Erythroblast (primary cell): Measurements from ENCODE around the gene MINDY4.
A peak's percentile ranks its signal among the peaks of the same experiment; 100 is the strongest.

Source experiments
- DNase-seq, 2 experiments: peaks; one replicate each; lab custom pipeline; 2025; lab: John Stamatoyannopoulos, UW
- GATA1 ChIP-seq: IDR thresholded peaks from 2 replicates; pipeline ENCODE4 v1.6.1; 2011; ENCODE audit warnings: low read depth, mild to moderate bottlenecking, control low read depth, low read length, moderate library complexity
- POLR2A ChIP-seq: IDR thresholded peaks from 2 replicates; pipeline ENCODE4 v1.6.1; 2011; ENCODE audit warnings: mild to moderate bottlenecking, low read length

Gene MINDY4

DNA sequence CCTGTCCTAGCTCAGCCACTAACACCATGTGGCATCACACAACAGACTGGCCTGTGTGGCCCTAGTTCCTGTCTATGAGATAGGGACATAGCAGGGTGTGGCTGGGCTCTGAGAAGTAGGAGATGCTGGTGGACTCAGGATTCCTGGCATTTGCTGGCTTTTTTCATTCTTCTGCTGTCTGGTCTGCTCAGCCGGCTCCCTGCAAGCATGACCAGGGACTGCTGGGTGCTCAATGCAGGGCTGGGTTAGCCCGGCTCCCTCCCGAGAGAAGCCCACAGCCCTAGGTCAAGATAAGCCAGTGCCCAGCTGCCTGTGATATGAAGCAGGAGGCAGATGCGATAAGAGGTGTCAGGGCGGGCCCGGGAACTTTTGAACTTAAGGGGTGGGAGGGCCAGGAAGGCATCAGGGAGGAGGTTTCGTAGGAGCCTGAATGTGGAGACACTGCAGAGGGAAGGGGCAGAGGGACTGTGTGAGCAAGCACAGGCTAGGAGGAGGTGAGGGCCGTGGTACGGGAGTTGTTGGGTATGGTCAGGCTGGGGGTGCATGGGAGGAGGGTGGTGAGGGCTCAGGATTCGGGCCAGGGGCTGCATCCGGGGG is 143.9 kb downstream of the MINDY4 start:
- TF ChIP-seq GATA1: peak; percentile 85
- TF ChIP-seq POLR2A: peak; percentile 54
- peak; percentile 93 to 96 for DNase-seq

DNA sequence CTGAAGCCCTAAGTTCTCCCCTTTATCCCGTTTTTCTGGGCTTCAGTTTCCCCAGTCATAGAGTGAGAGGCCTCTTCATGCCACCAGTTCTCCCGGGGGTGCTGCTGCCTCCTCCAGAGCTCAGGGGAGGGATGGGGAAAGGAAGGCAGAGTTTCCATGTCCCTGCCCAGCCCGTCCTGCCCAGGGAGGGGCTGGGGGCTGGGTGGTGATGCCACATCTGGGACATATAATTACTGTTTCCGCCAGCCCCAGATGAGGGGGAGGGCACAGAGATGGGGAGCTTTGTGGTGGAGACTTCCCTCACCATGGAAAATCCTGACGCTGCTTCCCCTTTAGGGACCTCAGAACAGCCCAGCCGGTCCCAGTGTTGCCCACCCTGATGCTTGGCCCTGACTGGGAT is 144.5 kb downstream of the MINDY4 start:
- TF ChIP-seq POLR2A: no peak
- TF ChIP-seq GATA1: no peak
- DNase-seq: no peak

DNA sequence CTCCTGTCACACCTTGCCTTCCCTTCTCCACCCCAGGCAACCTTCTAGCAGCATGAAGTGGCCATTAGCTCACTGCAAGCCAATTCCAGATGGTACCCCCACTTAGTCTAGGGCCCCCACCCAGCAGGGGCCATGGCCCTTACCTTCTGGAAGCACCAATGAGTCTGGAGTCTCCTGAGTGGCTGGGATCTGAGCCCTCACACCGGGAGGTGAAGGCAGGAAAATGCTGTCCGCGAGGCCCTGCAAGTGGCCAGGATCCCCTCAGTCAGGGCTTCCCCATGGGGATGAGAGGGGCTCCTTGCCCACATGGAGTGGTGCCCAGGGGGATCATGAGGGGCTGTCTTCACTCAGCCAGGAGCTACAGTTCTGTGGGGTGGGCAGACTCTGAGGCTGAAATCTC is 145.0 kb downstream of the MINDY4 start:
- TF ChIP-seq GATA1: no peak
- TF ChIP-seq POLR2A: no peak

DNA sequence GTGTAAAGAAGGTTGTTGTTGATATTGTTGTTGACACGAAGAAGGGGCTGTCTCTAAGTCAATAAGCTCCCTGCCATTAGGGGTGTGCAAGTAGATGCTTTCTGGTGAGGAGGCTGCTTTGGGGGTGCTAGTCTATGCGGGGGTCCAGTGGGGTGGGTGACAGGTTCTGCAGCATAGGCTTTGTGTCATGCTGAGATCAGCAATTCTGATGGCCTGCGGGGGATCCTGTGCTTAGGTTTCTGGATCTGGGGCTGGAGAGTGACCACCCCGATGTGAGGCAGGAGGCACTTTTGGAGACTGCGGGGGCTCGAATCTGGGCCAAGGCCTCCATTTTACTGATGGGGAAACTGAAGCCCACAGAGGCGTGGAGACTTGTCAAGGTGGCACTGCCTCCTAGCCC is 145.6 kb downstream of the MINDY4 start:
- no peak for TF ChIP-seq GATA1
- no peak for TF ChIP-seq POLR2A
- DNase-seq: peak in 1 of 2 experiments; percentile 29

More for the DNA sequence above, 145.0 kb downstream of the MINDY4 start:
- DNase-seq: no peak

DNA sequence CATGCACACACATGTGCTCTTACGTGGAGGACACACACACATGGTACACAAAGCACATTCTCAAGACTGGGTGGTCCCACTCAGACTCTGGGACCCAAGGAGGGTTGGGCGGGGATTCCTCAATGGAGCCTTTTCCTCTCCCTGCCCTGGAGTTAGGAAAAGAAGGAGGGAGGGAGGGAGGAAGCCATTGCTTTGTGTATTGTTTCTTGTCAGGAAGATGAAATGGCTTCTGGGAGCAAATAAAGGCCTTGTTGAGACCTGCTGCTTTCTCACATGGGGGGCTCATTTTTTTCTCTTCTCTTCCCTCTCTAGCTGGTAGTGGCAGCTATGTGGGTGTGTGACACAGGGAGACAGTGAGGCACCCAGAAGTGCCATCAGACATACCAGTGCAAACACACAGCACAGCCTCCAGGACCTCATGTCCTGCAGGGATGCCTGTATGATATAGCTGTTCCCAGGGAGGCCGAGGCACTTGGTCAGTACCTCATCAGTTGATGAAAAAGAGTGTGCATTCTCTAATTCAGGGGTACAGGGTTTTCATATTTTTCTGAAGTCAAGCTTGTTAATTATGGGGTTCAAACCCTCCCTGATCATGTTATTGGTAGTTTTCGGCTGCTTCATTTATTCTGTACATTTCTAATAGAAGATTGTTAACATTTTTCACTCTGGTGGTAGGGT is 146.1 kb downstream of the MINDY4 start:
- DNase-seq: no peak
- TF ChIP-seq POLR2A (no peak), GATA1 (no peak)

DNA sequence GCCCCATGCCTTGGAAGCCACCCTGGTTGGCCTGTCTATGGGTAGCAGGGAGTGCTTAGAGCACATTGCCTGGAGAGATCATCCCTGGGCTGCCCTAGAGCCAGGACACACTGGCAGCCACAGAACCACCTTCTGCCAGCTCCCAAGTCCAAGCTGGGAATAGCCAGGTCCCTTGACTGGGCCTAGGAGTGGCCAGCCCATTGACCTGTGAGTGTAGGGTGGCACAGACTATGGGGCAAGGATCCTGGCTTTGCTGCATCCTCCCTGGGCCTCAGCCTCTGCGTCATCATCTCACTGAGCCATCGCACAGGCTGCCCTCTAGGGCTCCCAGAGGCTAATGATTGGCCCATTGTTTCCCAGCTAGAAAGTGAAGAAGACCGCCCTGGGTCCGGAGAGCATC is 147.5 kb downstream of the MINDY4 start:
- DNase-seq: no peak
- TF ChIP-seq GATA1 (no peak), POLR2A (no peak)

DNA sequence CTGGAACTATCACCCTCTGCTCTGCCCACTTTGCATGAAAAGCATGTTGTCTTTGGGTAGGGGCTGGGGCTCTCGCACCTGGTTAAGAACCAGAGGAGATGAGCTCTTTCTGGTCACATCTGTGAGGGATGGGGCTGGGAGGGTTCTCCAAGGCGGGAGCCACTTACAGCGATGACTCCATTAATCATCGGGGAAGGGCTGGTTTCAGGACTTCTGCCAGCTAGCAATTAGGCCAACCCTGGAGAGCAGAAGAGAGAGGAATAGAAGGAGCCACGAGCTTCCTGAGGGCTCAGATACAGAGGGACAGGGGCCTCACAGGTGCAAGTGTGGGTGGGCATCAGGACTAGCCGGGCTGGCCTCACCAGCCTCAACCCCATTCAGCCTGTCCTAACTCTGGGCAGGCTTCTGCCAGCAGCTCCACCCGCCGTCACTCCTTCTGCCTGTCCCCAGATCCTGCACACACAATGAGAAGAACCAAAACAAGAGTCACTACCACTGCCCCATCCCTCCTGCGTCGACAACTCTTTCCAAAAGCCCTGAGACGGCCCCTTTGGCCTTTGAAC is 148.9 kb downstream of the MINDY4 start:
- peak in 1 of 2 experiments; percentile 45 for DNase-seq
- TF ChIP-seq POLR2A (no peak), GATA1 (no peak)

DNA sequence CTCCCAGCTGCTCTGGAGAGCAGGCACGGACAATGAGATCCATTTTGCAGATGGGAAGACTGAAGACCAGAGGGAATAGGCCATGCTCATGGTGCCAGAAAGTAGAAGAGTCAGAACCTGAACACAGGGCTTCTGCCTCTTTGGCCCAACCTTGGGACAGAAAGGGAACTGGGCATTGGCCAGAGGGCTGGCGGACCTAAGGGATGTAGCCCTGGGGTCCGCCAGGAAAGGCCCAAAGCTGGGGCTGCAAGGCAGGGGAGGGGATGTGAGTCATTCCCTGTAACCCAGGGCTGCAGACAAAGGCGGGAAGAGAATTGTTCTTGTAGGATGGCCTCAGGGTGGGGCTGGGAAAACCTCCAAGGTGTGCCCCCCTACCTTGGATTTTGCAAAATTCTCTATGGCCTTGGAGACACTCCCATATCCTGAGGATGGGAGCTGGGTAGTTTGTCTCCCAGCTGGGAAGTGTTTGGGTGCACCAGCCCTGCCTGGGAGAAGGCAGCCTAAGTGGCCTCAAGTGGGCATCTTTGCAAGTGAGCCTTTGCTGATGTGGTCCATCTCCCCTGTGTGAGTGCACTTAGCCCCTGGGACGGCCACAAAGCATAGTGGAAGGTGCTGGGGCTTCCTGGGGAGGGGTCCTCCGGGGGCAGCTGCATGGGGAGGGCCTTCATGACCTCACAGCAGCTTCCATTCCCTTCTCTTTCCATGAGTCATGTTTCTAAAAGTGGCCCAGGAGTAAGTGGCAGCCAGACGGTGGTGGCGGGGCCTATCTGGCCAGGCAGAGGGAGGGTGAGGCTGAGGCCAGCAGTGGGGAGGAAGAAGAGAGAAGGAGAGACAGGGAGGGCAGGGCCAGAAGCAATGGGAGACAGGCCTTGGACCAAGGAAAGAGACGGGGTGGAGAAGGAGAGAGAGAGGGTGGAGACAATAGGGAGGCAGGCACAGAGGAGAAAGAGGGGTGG is 149.6 kb downstream of the MINDY4 start:
- no peak for TF ChIP-seq POLR2A
- TF ChIP-seq GATA1: no peak
- DNase-seq: peak; percentile 82 to 89

DNA sequence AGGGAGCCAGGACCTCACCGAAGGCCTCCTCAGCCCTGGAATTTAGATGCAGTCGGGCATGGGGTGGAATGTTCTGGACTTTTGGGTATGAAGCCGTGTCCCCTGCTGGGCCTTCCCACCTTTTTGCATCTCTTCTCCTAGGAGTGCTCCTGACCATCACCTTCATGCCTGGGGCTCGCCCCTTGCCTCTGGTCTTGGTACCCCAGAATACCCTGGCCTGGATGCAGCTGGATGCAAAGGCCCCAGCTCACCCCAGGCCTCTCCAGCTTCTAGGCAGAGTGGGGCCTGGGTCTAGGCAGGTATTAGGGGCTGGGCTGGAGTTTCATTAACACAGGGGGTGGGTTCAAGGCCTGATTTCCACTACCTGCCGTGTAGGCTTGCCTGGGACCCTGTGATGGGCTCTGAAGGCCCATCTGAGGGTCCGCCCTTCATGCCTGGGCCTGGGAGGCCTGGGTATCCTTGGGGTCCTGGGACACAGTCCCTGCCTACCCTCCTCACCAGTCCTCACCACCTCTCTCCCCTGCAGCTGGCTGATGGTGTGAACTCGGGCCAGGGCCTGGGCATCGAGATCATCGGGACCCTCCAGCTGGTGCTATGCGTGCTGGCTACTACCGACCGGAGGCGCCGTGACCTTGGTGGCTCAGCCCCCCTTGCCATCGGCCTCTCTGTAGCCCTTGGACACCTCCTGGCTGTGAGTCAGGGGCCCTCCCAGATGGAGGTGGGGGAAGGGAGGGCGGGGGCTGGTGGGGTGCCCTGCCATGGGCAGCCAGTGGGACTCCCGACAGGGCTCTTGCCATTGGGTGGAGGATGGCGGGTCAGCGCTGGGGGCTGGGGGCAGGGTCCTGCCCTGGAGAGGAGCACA is 150.6 kb downstream of the MINDY4 start:
- TF ChIP-seq GATA1: no peak
- TF ChIP-seq POLR2A: no peak
- no peak for DNase-seq

DNA sequence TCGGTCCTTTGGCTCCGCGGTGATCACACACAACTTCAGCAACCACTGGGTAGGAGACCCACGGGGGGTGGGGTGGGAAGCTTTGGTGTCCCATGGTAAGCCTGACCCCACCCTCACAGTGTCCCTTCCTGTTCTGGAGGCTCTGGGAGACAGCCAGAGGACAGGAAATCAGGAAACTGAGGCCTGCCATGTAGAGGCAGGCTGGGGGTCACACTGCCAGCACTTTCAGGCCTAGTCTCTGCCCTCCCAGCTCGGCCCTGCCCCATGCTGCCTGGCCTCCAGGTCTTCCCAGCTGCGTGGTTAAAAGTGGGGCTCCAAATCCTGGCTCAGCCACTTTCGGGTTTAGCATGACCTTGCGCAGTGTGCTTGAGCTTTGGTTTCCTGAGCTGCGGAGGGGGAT is 151.4 kb downstream of the MINDY4 start:
- TF ChIP-seq GATA1 (no peak), POLR2A (no peak)
- no peak for DNase-seq

DNA sequence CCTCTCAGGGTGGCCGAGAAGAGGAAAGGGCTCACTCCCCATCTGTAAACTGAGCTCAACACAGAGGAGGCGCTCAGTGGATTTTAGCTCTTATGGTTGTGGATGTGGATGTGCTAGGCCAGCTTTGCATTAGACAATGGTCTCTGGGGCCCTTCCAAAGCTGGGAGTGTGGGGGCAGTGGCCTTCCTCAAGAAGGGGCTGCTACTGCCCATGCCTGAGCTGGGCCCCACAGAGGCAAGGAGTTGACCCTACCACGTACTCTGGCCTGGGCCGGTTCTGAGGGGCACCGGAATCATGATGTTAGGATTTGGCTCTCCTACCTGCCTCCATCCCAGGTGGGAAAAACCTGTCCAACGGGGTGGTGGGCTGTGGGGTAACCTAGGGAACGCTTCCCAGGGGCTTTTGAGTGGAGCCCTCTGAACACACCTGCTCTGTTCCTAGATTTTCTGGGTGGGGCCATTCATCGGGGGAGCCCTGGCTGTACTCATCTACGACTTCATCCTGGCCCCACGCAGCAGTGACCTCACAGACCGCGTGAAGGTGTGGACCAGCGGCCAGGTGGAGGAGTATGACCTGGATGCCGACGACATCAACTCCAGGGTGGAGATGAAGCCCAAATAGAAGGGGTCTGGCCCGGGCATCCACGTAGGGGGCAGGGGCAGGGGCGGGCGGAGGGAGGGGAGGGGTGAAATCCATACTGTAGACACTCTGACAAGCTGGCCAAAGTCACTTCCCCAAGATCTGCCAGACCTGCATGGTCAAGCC is 152.0 kb downstream of the MINDY4 start:
- no peak for DNase-seq
- TF ChIP-seq POLR2A (no peak), GATA1 (no peak)
